Renal cortex interstitium (tissue), 11 donors: ENCODE measurements around the gene SYT9. TPM values are rescaled to one million over a fixed set of nuclear protein-coding genes. Genes with fewer than 3 reads are reported as not detected.
A peak's percentile ranks its signal among the peaks of the same experiment; 100 is the strongest.

ENCODE experiments used
- DNase-seq, 11 donors: peaks; one replicate each; pipeline ENCODE4 v3.0.0-alpha.2; 2013; ENCODE audit warnings: low read depth in 9 of 11, low spot score in 4 of 11; ENCODE audit errors: extremely low read depth in 1 of 11
- polyA plus RNA-seq, 3 donors: library from polyadenylated mRNA; unstranded; fragments of 120-200 nt; gene quantifications; one replicate each; pipeline ENCODE4 v1.2.1, GENCODE V29; 2013; ENCODE audit not compliant: insufficient read length in 3 of 3

Gene SYT9
- polyA plus RNA-seq, 3 donors: 3.3 to 4.8 (median 4.4) TPM

DNA sequence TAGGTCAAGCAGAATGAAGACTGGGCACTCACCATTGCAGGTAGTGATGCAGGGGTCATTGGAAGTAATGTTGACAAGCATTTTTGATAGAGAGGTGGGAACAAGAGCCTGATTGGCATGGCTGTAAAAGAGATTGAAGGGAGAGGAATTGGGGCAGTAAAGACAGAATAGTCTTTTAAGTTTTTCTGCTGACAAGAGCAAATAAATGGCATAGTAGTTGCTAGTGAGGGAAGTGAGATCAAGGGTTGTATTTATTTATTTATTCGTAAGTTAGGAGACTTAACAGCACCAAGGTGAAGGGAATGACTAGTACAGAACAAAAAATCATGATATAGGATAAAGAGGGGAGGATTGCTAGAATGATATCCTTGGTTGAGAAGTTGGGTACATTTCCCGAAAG lies 11.0 kb downstream of the SYT9 start:
- DNase-seq: no peak

DNA sequence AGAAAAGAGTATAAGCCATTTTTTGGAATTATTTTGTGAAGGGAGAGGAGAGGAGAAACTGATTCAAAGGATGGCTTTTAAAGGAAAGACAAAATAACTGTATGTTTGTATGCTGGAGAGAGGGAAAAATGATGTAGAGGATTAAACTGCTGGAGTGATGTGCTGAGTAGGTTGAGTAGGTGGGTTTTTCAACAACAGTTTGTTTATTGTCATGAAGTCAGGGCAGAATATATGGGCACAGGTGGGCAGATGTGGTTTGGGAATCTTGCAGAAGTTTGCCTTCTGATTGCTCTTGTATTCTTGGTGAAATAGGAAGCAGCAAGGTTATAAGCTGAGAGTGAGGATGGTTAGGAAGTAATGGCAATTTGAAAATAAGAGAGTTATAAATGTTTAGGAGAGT lies 12.1 kb downstream of the SYT9 start:
- no peak for DNase-seq

DNA sequence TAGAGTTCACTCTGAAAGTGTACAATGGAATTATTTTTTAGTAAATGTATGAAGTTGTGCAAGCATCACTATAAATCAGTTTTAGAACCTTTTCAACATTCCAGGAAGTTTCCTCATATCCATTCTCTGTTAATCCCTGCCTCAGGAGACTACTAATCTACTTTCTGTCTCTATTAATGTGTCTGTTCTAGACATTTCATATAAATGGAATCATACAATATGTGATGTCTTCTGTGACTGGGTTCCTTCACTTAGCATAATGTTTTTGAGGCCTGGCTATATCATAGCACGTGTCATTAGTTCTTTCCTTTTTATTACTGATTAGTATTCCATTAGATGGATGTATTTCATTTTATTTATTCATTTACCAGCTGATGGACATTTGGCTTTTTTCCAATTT lies 17.1 kb downstream of the SYT9 start:
- DNase-seq: no peak

DNA sequence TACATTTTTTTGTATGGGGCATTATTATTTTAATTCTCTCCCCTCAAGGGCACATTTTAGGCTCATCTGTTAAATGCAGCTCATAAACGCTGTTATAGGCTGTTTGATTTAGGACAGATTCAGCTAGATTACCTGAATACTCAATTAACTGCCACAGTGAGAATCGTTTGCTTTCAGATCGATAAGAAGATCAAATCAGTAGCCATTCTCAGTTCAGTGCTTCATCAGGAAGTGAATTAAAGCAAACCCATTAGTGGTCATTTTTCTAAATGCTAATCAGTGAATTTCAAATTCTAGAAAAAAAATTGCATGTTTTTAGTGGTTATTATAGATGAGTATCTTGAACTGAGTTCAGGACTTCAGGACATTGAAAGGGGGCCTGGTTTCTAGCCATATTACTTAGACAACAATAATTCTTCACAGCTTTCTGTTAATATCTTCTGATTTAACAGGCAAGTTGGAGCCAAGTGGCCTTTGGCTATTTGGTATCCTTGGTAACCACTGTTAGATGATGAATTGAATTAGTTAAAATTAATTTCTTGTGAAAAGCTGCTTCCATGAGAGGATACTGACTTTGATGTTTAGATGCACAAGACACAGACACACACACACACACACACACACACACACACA lies 18.6 kb downstream of the SYT9 start:
- DNase-seq: no peak

DNA sequence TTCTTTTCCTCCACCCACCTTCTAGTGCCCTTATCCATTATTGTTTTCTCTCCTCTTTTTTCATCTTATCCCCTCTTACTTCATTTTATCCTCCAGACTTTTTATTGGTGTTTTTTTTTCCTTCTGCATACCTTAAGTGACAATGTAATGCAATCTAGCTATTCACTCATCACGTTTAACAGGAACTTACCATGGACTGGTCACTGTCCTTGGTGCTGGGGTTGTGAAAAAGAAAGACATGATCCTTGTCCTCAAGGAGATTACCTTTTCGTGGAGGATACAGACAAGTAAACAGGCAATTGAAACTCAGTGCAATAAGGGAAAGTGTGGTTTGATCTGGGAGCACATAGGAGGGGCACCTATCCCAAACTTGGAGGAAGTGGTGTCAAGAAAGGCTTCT lies 20.7 kb downstream of the SYT9 start:
- DNase-seq: no peak

DNA sequence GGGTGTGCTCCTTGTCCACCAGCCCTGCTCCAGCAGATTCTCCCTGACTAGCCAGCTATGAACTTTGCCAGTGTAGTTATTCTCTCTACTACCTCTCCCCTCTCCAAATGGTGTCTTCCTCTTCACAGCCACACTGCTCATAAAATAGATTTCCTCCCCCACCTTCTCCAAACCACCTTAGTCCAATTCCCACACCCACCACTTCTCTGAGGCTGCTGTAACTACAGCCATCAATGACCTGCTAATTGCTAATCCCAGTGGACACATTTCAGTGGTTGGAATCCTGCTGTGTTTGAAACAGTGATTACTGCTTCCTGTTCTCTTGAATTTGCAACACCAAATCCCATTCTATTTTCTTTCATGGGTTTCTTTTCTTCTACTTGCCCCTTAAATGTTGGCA lies 23.4 kb downstream of the SYT9 start:
- no peak for DNase-seq

DNA sequence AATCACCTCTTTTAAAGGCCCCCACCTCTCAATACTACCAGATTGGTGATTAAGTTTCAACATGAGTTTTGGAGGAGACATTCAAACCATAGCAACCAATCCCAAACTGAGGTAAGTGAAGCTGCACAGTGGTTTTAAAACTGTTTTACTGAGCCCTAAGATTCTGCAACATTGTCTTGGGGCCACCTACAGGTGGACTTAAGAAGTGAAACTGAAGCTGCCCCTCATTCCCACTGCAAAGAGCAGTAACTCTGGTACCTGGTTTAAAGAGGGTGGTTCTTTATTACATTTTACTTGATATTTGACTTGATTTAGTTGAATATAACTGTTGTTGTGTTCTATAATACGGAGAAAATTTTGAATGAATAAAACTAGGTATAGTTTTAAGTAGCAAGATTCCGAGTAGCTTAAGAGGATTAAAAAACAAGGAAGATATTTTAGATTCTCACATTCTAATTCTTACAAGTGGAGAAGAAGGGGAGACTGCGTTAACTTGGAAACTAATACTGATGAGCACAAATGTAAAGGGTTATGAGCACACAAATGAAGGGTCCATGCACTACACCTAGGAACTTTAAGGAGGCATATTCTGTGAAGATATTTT lies 26.7 kb downstream of the SYT9 start:
- peak in 7 of 11 donors; percentile 2 to 29 (median 15) for DNase-seq

DNA sequence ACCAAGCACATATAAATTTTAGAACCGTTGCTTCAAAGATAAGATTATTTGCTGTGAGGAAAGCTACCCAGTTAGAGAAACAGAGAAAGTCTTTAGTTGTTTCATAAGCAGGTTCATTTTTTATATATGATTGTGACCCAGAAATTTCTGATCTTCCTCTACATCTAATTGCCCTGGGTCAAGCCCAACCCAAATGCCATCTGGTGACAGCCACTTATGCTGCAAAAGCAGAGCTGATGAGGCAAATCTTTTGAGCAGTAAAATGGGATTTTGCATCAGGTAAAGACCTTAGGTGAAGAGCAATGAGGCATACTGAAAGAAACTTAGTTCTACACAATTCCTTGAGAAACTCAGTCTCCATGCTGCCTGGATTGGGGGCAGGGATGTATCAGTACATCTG lies 28.0 kb downstream of the SYT9 start:
- DNase-seq: no peak

DNA sequence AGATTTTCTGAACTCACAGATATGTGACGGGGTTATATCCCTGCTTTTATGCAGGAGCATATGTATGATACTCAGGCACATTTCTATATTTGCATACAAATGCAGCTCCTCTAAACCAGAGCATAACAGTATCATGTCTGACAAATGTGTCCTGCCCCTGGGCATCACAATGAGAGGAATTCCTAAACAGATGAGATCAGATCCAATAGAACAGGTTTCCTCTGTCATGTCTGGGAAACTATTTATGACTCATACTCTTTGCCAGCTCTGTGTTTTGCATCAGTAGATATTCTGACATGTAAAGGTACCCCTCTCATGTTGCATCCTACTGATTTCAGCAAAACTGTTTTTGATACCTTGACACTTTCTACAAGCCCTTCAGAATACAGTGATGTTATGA lies 29.4 kb downstream of the SYT9 start:
- no peak for DNase-seq

DNA sequence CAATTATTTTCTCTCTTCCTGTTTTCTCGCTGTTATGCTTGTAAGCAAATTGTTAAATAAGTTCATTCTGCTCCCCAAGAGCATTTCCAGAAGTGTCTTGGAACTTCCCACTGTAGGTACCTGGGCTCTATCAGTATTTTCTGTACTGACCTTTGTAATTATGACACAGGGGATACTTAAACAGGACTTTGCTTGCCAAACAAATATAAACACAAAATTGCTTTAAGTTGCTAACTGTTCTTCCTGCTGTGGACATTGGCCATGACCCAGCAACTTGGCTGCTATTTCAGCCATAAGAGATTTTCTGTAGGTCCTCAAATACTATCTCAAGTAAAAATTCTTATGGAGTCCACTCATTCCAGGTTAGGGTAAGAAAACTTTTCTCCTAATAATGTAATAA lies 30.1 kb downstream of the SYT9 start:
- DNase-seq: no peak

DNA sequence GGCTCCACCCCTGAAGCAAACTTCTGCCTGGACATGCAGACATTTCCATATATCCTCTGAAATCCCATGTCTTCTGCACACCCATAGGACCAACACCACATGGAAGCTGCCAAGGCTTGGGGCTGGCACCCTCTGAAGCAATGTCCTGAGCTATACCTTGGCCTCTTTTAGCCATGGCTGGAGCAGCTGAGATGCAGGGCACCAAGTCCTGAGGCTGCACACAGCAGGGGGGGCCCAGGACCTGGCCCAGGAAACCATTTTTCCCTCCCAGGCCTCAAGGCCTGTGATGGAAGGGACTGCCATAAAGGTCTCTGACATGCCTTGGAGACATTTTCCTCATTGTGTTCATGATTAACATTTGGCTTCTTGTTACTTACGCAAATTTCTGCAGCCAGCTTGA lies 34.5 kb downstream of the SYT9 start:
- no peak for DNase-seq

DNA sequence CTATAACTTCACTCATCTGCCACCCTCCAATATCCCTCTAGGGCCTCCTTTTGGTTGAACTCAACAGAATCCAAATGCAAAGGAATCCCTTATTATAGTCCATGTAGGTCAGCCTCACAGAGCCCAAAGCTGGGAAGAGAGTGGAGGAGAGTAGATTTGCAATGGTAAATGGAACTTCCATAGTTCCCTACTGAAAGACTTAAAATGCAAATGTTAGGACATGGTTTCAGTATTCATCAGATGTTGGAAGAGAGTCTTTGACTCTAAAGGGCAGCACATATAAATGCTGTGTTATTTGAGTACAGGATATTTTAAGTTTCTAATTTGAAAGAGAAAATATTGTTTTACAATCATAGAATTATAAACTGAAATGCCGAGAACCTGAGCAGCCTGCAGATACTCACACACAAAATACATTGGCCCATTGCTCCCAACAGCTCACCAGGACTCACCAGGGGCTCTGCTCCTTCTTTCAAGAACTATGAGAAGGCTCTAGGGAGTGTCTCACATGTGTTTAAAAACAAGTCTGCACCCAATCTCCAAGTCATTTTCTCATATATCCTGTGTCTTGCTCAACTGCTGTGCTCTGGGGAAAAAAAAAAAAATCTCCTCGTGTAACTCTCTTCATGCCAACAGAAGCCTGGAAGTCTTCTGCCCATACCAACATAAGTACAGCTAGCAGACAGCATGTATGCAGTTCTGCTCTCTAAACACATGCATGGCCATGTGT lies 39.6 kb downstream of the SYT9 start:
- no peak for DNase-seq

DNA sequence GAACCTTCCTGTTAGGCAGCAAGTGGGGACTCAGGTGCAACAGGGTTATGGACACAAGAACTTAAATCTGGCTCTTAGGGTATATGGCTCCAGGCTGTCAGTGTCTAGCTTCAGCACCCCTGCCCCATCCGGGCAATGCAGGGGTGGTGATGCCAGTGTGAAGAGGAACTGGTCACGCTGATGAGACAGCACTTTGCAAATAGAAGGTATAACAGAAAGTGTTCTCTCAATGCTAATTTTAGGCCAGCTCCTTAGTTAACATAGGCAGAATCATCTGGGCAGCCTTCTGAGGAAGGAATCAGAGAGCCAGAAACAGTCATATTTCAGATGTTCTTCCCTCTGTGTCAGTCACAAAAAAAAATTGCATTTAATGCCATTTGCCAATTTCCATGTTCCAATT lies 41.2 kb downstream of the SYT9 start:
- no peak for DNase-seq

DNA sequence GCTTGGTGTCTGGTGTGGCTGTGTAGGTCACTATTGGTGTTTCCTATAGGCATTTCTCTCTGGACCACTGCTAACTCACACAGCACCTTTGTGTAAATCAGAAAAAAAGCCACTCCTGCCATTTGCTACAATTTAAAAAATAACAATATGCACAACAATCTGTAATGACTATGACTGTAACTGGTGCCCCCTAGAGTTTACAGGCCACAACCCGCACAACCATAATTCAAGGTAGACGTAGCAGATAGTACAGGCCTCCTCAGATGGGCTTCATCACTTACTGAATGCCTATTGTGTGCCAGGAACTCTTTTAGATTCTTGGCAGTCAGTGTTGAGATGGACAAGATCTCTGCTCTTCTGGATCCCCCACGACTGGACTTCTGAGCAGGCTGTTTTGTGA lies 47.7 kb downstream of the SYT9 start:
- no peak for DNase-seq

DNA sequence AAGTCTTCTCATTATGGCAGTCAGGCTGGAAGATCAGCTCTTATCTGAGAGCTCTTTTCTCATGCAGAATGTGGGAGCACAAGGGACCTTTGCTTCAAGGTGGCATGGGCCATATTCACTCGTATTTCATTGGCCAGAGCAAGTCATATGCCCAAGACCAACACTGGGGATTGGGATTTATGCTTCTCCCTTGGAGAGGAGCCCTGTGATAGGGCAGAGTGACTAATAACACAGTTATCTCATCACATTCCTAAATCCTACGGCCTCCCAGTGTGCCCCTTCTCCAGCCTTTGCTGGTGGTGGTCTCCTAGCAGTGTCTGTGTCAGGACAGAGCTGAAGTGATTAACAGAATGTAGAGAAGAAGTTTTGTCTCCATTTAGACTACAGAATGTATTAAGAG lies 48.6 kb downstream of the SYT9 start:
- no peak for DNase-seq

DNA sequence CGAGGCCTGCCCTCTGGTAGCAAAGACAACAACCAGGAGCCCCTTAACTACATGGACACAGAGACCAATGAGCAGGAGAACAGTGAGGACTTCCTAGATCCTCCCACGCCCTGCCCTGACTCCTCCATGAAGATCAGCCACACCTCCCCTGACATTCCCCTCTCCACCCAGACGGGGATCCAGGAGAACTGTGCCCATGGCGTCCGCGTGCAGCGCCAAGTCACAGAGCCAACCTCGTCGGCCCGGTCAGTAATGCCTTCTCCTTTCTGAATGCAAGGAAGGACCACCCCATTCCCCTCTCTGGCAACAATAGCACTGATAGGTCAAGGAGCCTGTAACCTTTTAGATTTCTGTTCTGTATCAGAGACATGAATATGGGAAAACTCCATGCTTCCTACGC lies 51.4 kb downstream of the SYT9 start:
- DNase-seq: no peak

DNA sequence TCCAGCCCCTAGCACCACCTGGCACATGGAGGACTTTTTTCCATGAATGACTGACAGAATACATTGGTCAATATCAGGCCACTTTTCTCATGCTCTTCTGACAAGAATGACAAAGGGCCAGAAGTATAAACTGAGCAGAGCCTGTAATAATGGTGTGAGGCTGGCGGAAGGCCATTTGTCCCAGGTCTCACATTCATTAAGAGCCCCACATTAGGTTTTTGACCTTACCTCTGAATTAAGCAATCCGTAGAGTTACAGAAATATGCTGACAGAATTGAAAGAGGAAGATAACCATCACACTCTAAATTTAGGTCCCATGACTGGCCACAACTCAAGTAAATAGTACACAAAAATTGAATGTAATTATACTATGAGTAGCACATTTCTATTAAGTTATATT lies 55.2 kb downstream of the SYT9 start:
- no peak for DNase-seq

DNA sequence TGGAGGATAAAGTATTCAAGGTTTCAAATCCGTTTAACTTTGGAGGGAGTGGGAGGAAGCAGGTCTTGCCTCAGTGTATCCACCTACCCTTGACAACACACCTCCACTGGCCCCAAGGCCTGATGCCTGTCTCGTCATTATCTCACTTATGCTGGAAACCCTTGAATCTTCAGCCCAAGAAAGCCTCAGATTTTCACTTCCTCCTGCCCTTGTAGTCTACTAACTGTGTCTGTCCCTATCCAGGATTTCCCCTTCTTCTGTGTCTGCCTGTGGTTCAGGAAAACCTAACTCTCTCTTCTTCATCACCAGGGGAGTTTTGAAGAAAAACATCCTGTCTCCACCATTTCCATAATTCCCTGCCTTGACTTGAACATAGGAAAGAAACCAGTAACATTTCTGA lies 56.1 kb downstream of the SYT9 start:
- no peak for DNase-seq

DNA sequence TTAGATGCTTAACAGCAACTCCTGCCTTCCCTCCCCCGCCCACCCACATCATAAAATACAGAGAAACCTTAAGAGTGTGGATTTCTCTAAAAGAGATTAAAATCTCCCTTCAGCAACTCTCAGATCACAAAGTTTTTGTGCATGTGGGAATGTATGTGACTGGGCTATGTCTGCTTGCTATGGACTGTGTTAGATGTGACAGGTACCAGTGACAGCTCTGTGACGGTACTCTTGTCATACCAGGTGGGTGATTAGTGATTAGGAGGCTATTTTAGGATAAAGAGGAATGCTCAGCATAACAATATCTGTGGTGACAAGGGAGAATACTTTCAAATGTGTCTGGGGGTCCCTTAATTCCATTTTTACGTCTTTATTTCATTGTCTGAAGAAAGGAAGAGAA lies 60.2 kb downstream of the SYT9 start:
- no peak for DNase-seq

DNA sequence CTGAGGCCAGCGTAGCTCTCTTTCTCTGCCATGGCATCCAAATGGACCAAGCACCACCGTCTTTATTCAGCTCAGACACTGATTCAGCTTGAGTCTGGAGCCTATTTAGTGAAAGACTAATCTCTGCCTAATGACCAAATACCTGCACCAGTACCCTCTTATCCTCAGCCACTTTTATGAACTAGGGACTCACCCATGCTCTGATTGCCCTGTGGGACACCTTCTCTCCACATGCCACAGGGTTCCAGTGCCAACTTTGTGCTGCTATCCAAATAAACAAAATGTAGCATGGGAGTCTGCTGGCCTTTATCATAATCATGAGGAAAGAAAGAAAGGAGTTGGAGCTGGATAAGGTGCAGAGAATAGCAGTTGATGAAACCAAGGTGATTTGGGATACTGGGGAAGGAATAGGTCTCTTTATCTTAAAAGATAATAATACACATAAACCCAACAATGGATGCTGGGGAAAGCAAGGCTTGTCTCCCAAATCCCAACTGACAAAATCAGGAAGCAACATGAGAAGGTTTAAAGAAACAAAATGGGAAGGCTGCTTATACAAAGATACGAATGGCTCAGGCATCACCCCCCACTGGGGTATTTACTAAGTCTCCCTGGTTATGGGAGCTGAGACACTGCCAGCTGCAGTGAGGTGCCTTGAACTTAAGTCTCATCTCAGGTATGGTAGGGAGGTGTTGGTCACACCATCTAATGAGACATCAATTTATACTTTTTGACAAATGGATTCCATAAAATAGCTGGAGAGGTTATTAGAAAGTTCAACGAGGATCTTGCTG lies 63.3 kb downstream of the SYT9 start:
- DNase-seq: no peak
